K562 (cell line): ENCODE results near the gene NMRK1. TPM values are rescaled to one million over a fixed set of nuclear protein-coding genes. Genes with fewer than 3 reads are reported as not detected.

Experiments used
- BRCA1 ChIP-seq, 2 experiments: fragments of 450-650 bp in 1 of 2; sonication (generic) in 1 of 2; formaldehyde crosslinking in 1 of 2; IDR thresholded peaks; 2 replicates each; pipeline versions ENCODE4 v1.5.0 to v1.6.1; 2017 to 2020; ENCODE audit warnings: mild to moderate bottlenecking in 1 of 2, missing genetic modification reagents in 1 of 2
- CCNT2 ChIP-seq: IDR thresholded peaks from 2 replicates; pipeline ENCODE4 v1.6.1; 2011; ENCODE audit warnings: borderline replicate concordance, low read depth, mild to moderate bottlenecking, moderate library complexity, mixed read lengths, low read length; ENCODE audit not compliant: insufficient read length; ENCODE audit errors: extremely low read depth
- EWSR1 ChIP-seq: fragments of 450-650 bp; IDR thresholded peaks from 2 replicates; pipeline ENCODE4 v1.6.1; 2018; ENCODE audit warnings: borderline replicate concordance, mild to moderate bottlenecking, low read depth, moderate library complexity; ENCODE audit not compliant: partially characterized antibody
- FOXJ3 ChIP-seq: sonication (generic); formaldehyde crosslinking; IDR thresholded peaks from 2 replicates; pipeline ENCODE4 v1.4.0; 2020; ENCODE audit warnings: mild to moderate bottlenecking, missing genetic modification reagents
- FOXK2 ChIP-seq, 2 experiments: fragments of 450-650 bp; IDR thresholded peaks in 1 of 2; conservative IDR thresholded peaks in 1 of 2; 2 replicates each; pipeline ENCODE4 v1.6.1; 2016; ENCODE audit warnings: low read depth in 2 of 2, mild to moderate bottlenecking in 1 of 2
- MCM7 ChIP-seq, 2 experiments: fragments of 450-650 bp; IDR thresholded peaks; 2 replicates each; pipeline ENCODE4 v1.6.1; 2016 to 2018
- MTA2 ChIP-seq: fragments of 450-650 bp; IDR thresholded peaks from 2 replicates; pipeline ENCODE4 v1.6.1; 2016; ENCODE audit warnings: low read depth
- NCOR1 ChIP-seq: fragments of 450-650 bp; IDR thresholded peaks from 2 replicates; pipeline ENCODE4 v1.6.1; 2016; ENCODE audit warnings: mild to moderate bottlenecking, moderate library complexity
- NFXL1 ChIP-seq: fragments of 450-650 bp; formaldehyde crosslinking; IDR thresholded peaks from 2 replicates; pipeline ENCODE4 v1.4.0; 2021; ENCODE audit warnings: mild to moderate bottlenecking
- PURB ChIP-seq: sonication (generic); formaldehyde crosslinking; IDR thresholded peaks from 2 replicates; pipeline ENCODE4 v1.9.0; 2021; ENCODE audit warnings: low read depth, mild to moderate bottlenecking, missing genetic modification reagents
- RAD21 ChIP-seq, 2 experiments: fragments of 250-450 bp in 1 of 2; fragments of 450-650 bp in 1 of 2; sonication (Bioruptor Pico) in 1 of 2; formaldehyde crosslinking in 1 of 2; IDR thresholded peaks in 1 of 2; conservative IDR thresholded peaks in 1 of 2; 2 replicates each; pipeline versions ENCODE4 v1.4.0 to v1.8.0; 2020 to 2022; ENCODE audit warnings: mild to moderate bottlenecking in 2 of 2, moderate library complexity in 1 of 2
- RBM17 ChIP-seq: fragments of 200-400 bp; formaldehyde crosslinking; IDR thresholded peaks from 2 replicates; pipeline ENCODE4 v1.6.1; 2017; ENCODE audit warnings: low read depth, mild to moderate bottlenecking, low read length, borderline replicate concordance
- SAP30 ChIP-seq: fragments of 200-600 bp; sonication (generic); IDR thresholded peaks from 2 replicates; pipeline ENCODE4 v1.6.1; 2012; ENCODE audit warnings: borderline replicate concordance, low read depth, mild to moderate bottlenecking, moderate library complexity, low read length, control low read depth, inconsistent platforms; ENCODE audit not compliant: insufficient read depth, poor library complexity, severe bottlenecking
- SRSF1 ChIP-seq: fragments of 200-400 bp; formaldehyde crosslinking; IDR thresholded peaks from 2 replicates; pipeline ENCODE4 v1.6.1; 2017; ENCODE audit warnings: mild to moderate bottlenecking, low read depth, low read length, moderate library complexity
- TGIF2 ChIP-seq: sonication (generic); formaldehyde crosslinking; IDR thresholded peaks from 2 replicates; pipeline ENCODE4 v1.8.1; 2022; ENCODE audit warnings: mild to moderate bottlenecking, missing genetic modification reagents, moderate library complexity
- ZBTB7A ChIP-seq: IDR thresholded peaks from 2 replicates; pipeline ENCODE4 v1.6.1; 2011; ENCODE audit warnings: low read depth, mild to moderate bottlenecking, low read length, moderate library complexity, borderline replicate concordance; ENCODE audit not compliant: control insufficient read depth
- ZKSCAN3 ChIP-seq: fragments of 250-450 bp; sonication (Bioruptor Pico); IDR thresholded peaks from 2 replicates; pipeline ENCODE4 v1.4.0; 2020
- ZNF239 ChIP-seq: fragments of 250-450 bp; sonication (Bioruptor Pico); IDR thresholded peaks from 2 replicates; pipeline ENCODE4 v1.4.0; 2020; ENCODE audit warnings: mild to moderate bottlenecking
- ZNF253 ChIP-seq: fragments of 250-450 bp; sonication (Bioruptor Pico); conservative IDR thresholded peaks from 2 replicates; pipeline ENCODE4 v1.6.1; 2021; ENCODE audit warnings: mild to moderate bottlenecking
- ZNF740 ChIP-seq, 3 experiments: fragments of 200-800 bp in 1 of 3; sonication (Bioruptor generic) in 1 of 3; sonication (generic) in 1 of 3; formaldehyde crosslinking in 1 of 3; IDR thresholded peaks; 2 replicates each; pipeline versions ENCODE4 v1.6.1 to v1.8.0; 2016 to 2022; ENCODE audit warnings: mild to moderate bottlenecking in 2 of 3, missing compliant biosample characterization in 2 of 3, missing genetic modification characterization in 2 of 3, missing genetic modification reagents in 1 of 3
- polyA plus RNA-seq, 8 experiments: library from polyadenylated mRNA; depleted of rRNA in 4 of 8; stranded (reverse) in 5 of 8; unstranded in 3 of 8; fragments of >200 nt; fragmentation: Nextera tagmentation in 2 of 8; fragmentation: Illumina TruSeq in 1 of 8; extraction: Ambion mirVana in 2 of 8; extraction: Trizol in 1 of 8; gene quantifications; 2 replicates each; pipeline versions ENCODE4 v1.2.1 to v1.2.3, GENCODE V29; 2011 to 2014; ENCODE audit warnings: inconsistent platforms in 1 of 8, missing spikeins in 1 of 8
- total RNA-seq, 7 experiments: library from RNA; depleted of rRNA in 6 of 7; stranded (reverse); fragments of >200 nt in 6 of 7; fragmentation: Illumina TruSeq in 2 of 7; extraction: Trizol in 2 of 7; gene quantifications; 2 replicates each; pipeline versions ENCODE4 v1.2.1 to v1.2.3, GENCODE V29; 2011 to 2021; ENCODE audit warnings: low replicate concordance in 1 of 7
- TF ChIP-seq, protein P1 (sequence below), 3 experiments: IDR thresholded peaks in 2 of 3; conservative IDR thresholded peaks in 1 of 3; 2 replicates each; pipeline ENCODE4 v1.5.1; 2011 to 2012; ENCODE audit warnings: low read length in 3 of 3, mild to moderate bottlenecking in 3 of 3, control low read depth in 2 of 3, improper control_type of control experiment in 1 of 3, inconsistent platforms in 1 of 3, low read depth in 1 of 3, mixed read lengths in 1 of 3, moderate library complexity in 1 of 3; ENCODE audit not compliant: insufficient read depth in 2 of 3
- TF ChIP-seq, protein P2 (sequence below): sonication (generic); formaldehyde crosslinking; IDR thresholded peaks from 2 replicates; pipeline ENCODE4 v1.8.1; 2023; ENCODE audit warnings: mild to moderate bottlenecking, missing genetic modification reagents

NMRK1 gene
- total and polyA plus RNA-seq, 9 of the 15 experiments (the other 6 are each of a cell fraction or from before 2014, with no cell fraction given), result 1.1 to 3.5 (median 1.7) TPM

- TF ChIP-seq, protein P1, sequence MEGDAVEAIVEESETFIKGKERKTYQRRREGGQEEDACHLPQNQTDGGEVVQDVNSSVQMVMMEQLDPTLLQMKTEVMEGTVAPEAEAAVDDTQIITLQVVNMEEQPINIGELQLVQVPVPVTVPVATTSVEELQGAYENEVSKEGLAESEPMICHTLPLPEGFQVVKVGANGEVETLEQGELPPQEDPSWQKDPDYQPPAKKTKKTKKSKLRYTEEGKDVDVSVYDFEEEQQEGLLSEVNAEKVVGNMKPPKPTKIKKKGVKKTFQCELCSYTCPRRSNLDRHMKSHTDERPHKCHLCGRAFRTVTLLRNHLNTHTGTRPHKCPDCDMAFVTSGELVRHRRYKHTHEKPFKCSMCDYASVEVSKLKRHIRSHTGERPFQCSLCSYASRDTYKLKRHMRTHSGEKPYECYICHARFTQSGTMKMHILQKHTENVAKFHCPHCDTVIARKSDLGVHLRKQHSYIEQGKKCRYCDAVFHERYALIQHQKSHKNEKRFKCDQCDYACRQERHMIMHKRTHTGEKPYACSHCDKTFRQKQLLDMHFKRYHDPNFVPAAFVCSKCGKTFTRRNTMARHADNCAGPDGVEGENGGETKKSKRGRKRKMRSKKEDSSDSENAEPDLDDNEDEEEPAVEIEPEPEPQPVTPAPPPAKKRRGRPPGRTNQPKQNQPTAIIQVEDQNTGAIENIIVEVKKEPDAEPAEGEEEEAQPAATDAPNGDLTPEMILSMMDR (IDR thresholded peaks at IDR 0.05 in 2 of 3, conservative IDR thresholded peaks at IDR 0.05 in 1 of 3; ENCODE audit: insufficient read depth in 2 of 3, low read depth in 1 of 3, low read length in 3 of 3), result peak in 2 of 3 experiments; percentile 29 to 46; a peak in 4 of 6 replicates
- TF ChIP-seq ZBTB7A (peak; percentile 68; the same call in 1 of the 2 replicates), SAP30 (no peak), RBM17 (no peak), MCM7 (IDR thresholded peaks at IDR 0.05) (no peak), BRCA1 (IDR thresholded peaks at IDR 0.05) (no peak), BRCA1 (CRISPR knock-in tag; IDR thresholded peaks at IDR 0.05) (no peak), EWSR1 (no peak), FOXJ3 (CRISPR knock-in tag) (no peak), NFXL1 (CRISPR knock-in tag) (no peak), ZNF740 (CRISPR knock-in tag; IDR thresholded peaks at IDR 0.05) (no peak), ZNF740 (tag; IDR thresholded peaks at IDR 0.05) (no peak; a peak in 1 of 4 replicates), SRSF1 (no peak), TGIF2 (CRISPR knock-in tag) (no peak), CCNT2 (peak; percentile 69), PURB (CRISPR knock-in tag) (no peak), ZNF239 (CRISPR knock-in tag) (no peak), ZNF253 (CRISPR knock-in tag) (no peak), RAD21 (CRISPR knock-in tag; conservative IDR thresholded peaks at IDR 0.05 in 1 of 2, IDR thresholded peaks at IDR 0.05 in 1 of 2) (no peak), NCOR1 (peak; percentile 47), MTA2 (no peak), ZKSCAN3 (CRISPR knock-in tag) (no peak), FOXK2 (conservative IDR thresholded peaks at IDR 0.05 in 1 of 2, IDR thresholded peaks at IDR 0.05 in 1 of 2; ENCODE audit: low read depth in 2 of 2) (no peak)
- TF ChIP-seq, protein P2, sequence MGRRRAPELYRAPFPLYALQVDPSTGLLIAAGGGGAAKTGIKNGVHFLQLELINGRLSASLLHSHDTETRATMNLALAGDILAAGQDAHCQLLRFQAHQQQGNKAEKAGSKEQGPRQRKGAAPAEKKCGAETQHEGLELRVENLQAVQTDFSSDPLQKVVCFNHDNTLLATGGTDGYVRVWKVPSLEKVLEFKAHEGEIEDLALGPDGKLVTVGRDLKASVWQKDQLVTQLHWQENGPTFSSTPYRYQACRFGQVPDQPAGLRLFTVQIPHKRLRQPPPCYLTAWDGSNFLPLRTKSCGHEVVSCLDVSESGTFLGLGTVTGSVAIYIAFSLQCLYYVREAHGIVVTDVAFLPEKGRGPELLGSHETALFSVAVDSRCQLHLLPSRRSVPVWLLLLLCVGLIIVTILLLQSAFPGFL (CRISPR knock-in tag), result no peak
Observed at GRCh38 chr9:75027187-75028107, 60.5 kb downstream of the NMRK1 start (continued).
